Smooth muscle cell (in vitro differentiated cells): ENCODE measurements around the gene CDH1. TPM values are rescaled to one million over a fixed set of nuclear protein-coding genes. Genes with fewer than 3 reads are reported as not detected.

Experiments used
- DNase-seq: peaks from one replicate; lab custom pipeline; 2025; ENCODE audit not compliant: unreplicated experiment; lab: John Stamatoyannopoulos, UW
- H2AFZ ChIP-seq: fragments of 200-600 bp; sonication (generic); 2 replicates; pipeline ENCODE4 v1.6.0; 2016; ENCODE audit warnings: antibody characterized with exemption, low read depth, mild to moderate bottlenecking
- H3F3A ChIP-seq: fragments of 200-600 bp; sonication (generic); 2 replicates; pipeline ENCODE4 v1.6.0; 2017; ENCODE audit warnings: antibody characterized with exemption, low read depth
- H3K27ac ChIP-seq: fragments of 200-600 bp; sonication (generic); 2 replicates; pipeline ENCODE4 v1.5.1; 2016; ENCODE audit warnings: low read depth, mild to moderate bottlenecking
- H3K27me3 ChIP-seq: fragments of 200-600 bp; sonication (generic); 2 replicates; pipeline ENCODE4 v1.6.1; 2016; ENCODE audit warnings: low read depth, mild to moderate bottlenecking
- H3K36me3 ChIP-seq: fragments of 200-600 bp; sonication (generic); 2 replicates; pipeline ENCODE4 v1.5.1; 2016; ENCODE audit warnings: low read depth
- H3K4me1 ChIP-seq: fragments of 200-600 bp; sonication (generic); 2 replicates; pipeline ENCODE4 v1.5.1; 2016; ENCODE audit warnings: low read depth
- H3K4me2 ChIP-seq: fragments of 200-600 bp; sonication (generic); 2 replicates; pipeline ENCODE4 v1.6.0; 2016; ENCODE audit warnings: mild to moderate bottlenecking
- H3K4me3 ChIP-seq: fragments of 200-600 bp; sonication (generic); 2 replicates; pipeline ENCODE4 v1.5.1; 2016; ENCODE audit warnings: mild to moderate bottlenecking
- H3K79me2 ChIP-seq: fragments of 200-600 bp; sonication (generic); 2 replicates; pipeline ENCODE4 v1.6.0; 2016; ENCODE audit warnings: low read depth, mild to moderate bottlenecking
- H3K9ac ChIP-seq: fragments of 200-600 bp; sonication (generic); 2 replicates; pipeline ENCODE4 v1.6.0; 2016; ENCODE audit warnings: low read depth
- H3K9me3 ChIP-seq: fragments of 200-600 bp; sonication (generic); replicated peaks from 2 replicates; pipeline ENCODE4 v1.5.1; 2016; ENCODE audit warnings: low read depth
- H4K20me1 ChIP-seq: fragments of 200-600 bp; sonication (generic); 2 replicates; pipeline ENCODE4 v1.6.0; 2016; ENCODE audit warnings: low read depth
- CTCF ChIP-seq: fragments of 200-600 bp; sonication (generic); IDR thresholded peaks from 2 replicates; pipeline ENCODE4 v1.5.1; 2017; ENCODE audit warnings: borderline replicate concordance, mild to moderate bottlenecking, antibody characterized with exemption; ENCODE audit not compliant: insufficient read depth, poor library complexity, severe bottlenecking
- whole genome bisulfite sequencing: methylation state at CpG from one replicate; pipeline ENCODE4 v1.1.7; 2016; ENCODE audit warnings: low lambda C conversion rate; 5-methylcytosine and 5-hydroxymethylcytosine counted together
- polyA plus RNA-seq: library from polyadenylated mRNA; unstranded; fragments of >200 nt; fragmentation: Nextera tagmentation; extraction: Ambion mirVana; gene quantifications from 2 replicates; pipeline ENCODE4 v1.2.1, GENCODE V29; 2016
- total RNA-seq: library from RNA; depleted of rRNA; stranded (reverse); fragments of >200 nt; gene quantifications from 2 replicates; pipeline ENCODE4 v1.2.3, GENCODE V29; 2014

The CDH1 gene
- total and polyA plus RNA-seq, 2 experiments from 2014 or later = 4.7 to 45.8 TPM

DNA sequence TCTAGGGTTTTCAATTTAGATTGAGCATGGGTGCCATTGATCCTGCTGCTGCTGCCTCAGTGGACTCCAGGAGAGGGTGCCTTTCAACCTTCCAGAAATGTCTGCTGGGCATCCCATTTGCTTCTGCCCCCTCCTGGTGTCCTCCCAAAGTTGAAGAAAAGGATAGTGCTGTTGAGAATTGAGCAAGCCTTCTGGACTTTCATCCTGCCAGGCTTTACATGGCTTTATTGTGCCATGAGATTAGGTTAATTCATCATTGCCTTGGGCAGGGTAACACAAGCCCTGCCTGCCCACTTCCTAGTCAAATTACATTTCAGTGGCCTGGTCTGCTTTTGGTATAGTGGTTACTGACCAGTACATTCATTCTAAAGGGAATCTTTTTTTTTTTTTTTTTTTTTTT, 88.3 kb downstream of the CDH1 start:
- Histone ChIP-seq H3K36me3 (no peaks in the 10 kb centered on the region), H3K4me2 (no peak overlapping the region), H4K20me1 (no peaks in the 10 kb centered on the region), H3K4me1 (peaks cover 3% of the 10 kb centered on the region), H3K27me3 (no peaks in the 10 kb centered on the region), H3K9ac (no peak overlapping the region), H2AFZ (no peak overlapping the region), H3K9me3 (no peaks in the 10 kb centered on the region), H3K79me2 (no peaks in the 10 kb centered on the region), H3K27ac (no peak overlapping the region), H3K4me3 (no peak overlapping the region), H3F3A (peaks cover 5% of the 10 kb centered on the region)
- no peak for DNase-seq
- TF ChIP-seq CTCF = no peak

DNA sequence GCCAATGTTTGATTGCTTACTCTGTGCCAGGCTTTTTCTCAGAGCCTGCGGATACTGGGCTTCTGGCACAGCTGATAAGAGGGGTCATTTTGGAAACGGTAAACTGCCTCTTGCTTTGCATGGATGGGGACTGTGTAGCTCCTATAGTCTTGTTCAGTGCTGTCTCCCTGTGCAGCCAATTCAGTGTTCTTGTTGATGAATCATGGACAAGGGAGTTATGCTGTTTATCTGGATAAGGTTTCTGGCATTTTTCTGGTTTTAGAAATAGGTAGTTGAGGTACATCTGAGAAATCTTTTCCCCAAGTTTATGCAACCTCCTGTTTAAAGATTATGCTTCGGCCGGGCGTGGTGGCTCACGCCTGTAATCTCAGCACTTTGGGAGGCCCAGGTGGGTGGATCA, 89.6 kb downstream of the CDH1 start:
- Histone ChIP-seq H3K9ac (no peak overlapping the region), H4K20me1 (no peaks in the 10 kb centered on the region), H3K79me2 (no peaks in the 10 kb centered on the region), H3F3A (peaks cover 5% of the 10 kb centered on the region), H3K9me3 (no peaks in the 10 kb centered on the region), H3K27me3 (no peaks in the 10 kb centered on the region), H2AFZ (no peak overlapping the region), H3K4me3 (no peak overlapping the region), H3K27ac (no peak overlapping the region), H3K36me3 (no peaks in the 10 kb centered on the region), H3K4me1 (peaks cover 3% of the 10 kb centered on the region), H3K4me2 (no peak overlapping the region)
- TF ChIP-seq CTCF = no peak
- WGBS = 95% methylated on average over 6 of the region's 6 CpGs
- no peak for DNase-seq

DNA sequence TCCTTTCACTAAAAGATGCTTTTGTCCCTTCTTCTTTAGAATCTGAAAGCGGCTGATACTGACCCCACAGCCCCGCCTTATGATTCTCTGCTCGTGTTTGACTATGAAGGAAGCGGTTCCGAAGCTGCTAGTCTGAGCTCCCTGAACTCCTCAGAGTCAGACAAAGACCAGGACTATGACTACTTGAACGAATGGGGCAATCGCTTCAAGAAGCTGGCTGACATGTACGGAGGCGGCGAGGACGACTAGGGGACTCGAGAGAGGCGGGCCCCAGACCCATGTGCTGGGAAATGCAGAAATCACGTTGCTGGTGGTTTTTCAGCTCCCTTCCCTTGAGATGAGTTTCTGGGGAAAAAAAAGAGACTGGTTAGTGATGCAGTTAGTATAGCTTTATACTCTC, 96.2 kb downstream of the CDH1 start:
- no peak overlapping the region for H2AFZ ChIP-seq
- 94% methylated on average over 14 of the region's 14 CpGs for WGBS
- no peak for TF ChIP-seq CTCF
- H3K9ac ChIP-seq = no peak overlapping the region
- no peaks in the 10 kb centered on the region for H3K79me2 ChIP-seq
- H3K36me3 ChIP-seq = no peaks in the 10 kb centered on the region
- H3K9me3 ChIP-seq = no peaks in the 10 kb centered on the region
- H3K27ac ChIP-seq = no peak overlapping the region
- no peaks in the 10 kb centered on the region for H3F3A ChIP-seq
- no peaks in the 10 kb centered on the region for H3K27me3 ChIP-seq
- no peak overlapping the region for H3K4me3 ChIP-seq
- no peaks in the 10 kb centered on the region for H4K20me1 ChIP-seq
- no peaks in the 10 kb centered on the region for H3K4me1 ChIP-seq
- no peak overlapping the region for H3K4me2 ChIP-seq
- no peak for DNase-seq

- no peak overlapping the region for H3K4me2 ChIP-seq
- no peak overlapping the region for H3K4me3 ChIP-seq
- DNase-seq = no peak
- WGBS = 100% methylated on average over 1 of the region's 1 CpG
- no peak overlapping the region for H3K9ac ChIP-seq
- H3K9me3 ChIP-seq = no peaks in the 10 kb centered on the region
- no peaks in the 10 kb centered on the region for H4K20me1 ChIP-seq
- no peaks in the 10 kb centered on the region for H3F3A ChIP-seq
- TF ChIP-seq CTCF = no peak
- H3K27me3 ChIP-seq = no peaks in the 10 kb centered on the region
- H3K36me3 ChIP-seq = no peaks in the 10 kb centered on the region
- H3K27ac ChIP-seq = no peak overlapping the region
- H3K79me2 ChIP-seq = no peaks in the 10 kb centered on the region
- no peaks in the 10 kb centered on the region for H3K4me1 ChIP-seq
- no peak overlapping the region for H2AFZ ChIP-seq
Observed at GRCh38 chr16:68834550-68834949, 97.5 kb downstream of the CDH1 start.
